ENCODE results near the gene CLEC2A.

- no peak for TF ChIP-seq CTCF (IDR thresholded peaks at IDR 0.05)
- TF ChIP-seq POLR2A (IDR thresholded peaks at IDR 0.05): no peak
- TF ChIP-seq POLR2AphosphoS5 (IDR thresholded peaks at IDR 0.05): no peak
These were observed 22.4 kb downstream of the CLEC2A start for GRCh38 chr12:9909724-9910123.
